ENCODE results near the gene TBC1D21. TPM values are rescaled to one million over a fixed set of nuclear protein-coding genes. Genes with fewer than 3 reads are reported as not detected.

The TBC1D21 gene
- total and polyA plus RNA-seq, 9 of the 15 experiments (the other 6 are each of a cell fraction or from before 2014, with no cell fraction given), result not detected

DNA sequence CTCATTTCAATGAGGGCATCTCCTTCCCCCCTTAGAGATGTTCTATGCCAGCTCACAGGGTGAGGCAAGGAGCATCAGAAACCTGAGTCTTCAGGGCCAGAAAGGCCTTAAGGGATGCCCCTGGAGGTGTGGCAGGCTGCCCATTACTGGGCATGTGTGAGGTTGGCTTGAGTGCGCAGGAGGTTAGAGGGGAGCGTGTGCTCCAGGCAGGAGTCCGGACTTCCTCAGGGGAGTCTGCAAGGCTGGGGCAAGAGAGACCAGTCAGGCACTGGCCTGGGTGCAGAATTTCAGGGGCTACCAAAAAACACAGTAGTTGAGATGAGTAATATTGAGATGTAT is 54.8 kb downstream of the TBC1D21 start (continued):
- TF ChIP-seq JUND (IDR thresholded peaks at IDR 0.05; ENCODE audit: borderline replicate concordance, low read depth, low read length) (no peak), JUND (tag; IDR thresholded peaks at IDR 0.05; ENCODE audit: borderline replicate concordance, low read depth, low read length) (no peak), POLR2A (conservative IDR thresholded peaks at IDR 0.05) (no peak), ZKSCAN8 (CRISPR knock-in tag; IDR thresholded peaks at IDR 0.05) (no peak)
- TF ChIP-seq, protein P1, sequence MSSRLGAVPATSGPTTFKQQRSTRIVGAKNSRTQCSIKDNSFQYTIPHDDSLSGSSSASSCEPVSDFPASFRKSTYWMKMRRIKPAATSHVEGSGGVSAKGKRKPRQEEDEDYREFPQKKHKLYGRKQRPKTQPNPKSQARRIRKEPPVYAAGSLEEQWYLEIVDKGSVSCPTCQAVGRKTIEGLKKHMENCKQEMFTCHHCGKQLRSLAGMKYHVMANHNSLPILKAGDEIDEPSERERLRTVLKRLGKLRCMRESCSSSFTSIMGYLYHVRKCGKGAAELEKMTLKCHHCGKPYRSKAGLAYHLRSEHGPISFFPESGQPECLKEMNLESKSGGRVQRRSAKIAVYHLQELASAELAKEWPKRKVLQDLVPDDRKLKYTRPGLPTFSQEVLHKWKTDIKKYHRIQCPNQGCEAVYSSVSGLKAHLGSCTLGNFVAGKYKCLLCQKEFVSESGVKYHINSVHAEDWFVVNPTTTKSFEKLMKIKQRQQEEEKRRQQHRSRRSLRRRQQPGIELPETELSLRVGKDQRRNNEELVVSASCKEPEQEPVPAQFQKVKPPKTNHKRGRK (tag; IDR thresholded peaks at IDR 0.05), result no peak

DNA sequence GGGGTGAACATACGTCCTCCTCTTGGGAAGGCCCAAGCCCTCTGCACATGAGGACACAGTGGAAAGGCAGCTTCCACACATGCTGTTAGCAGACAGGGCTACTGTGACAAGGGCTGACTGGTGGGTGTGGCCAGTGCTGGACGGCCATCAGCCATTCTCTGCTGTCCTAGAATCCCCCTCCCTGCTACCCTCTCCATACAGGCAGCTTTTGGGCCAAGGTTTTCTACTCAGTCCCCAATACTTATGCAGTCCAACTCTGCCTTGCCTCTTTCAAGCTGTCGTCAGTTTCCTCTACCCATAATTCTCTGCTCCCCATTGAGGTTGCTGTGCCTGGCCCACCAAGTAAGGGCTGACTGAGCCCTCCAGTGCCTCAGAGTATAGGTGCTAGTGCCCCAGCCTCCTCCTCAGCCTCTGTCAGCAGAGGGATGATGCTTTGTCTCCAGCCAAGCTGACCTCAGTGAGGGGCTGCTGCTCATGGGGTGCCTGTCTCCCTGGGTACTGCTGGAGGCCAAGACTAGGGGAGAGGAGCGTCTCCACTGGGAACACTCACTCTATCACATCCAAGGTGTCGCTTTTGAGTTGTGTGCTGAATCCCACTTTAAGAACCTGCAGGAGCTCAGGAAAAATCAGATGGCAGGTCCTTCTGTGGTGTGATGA is 55.7 kb downstream of the TBC1D21 start:
- Histone ChIP-seq H3K9ac (ENCODE audit: insufficient read depth in 1 of 2, low read depth in 2 of 2, low read length in 2 of 2) (no peak overlapping the region), H3K9me3 (replicated peaks; ENCODE audit: control insufficient read depth, insufficient read depth, low read depth, low read length) (no peaks in the 10 kb centered on the region), H3K9me1 (ENCODE audit: control insufficient read depth, insufficient read depth, low read length) (no peaks in the 10 kb centered on the region), H3K27me3 (ENCODE audit: control insufficient read depth in 2 of 2, insufficient read depth in 2 of 2, low read length in 2 of 2) (peaks cover 6 to 62% of the 10 kb centered on the region in 2 experiments; a peak in 4 of 5 replicates), H3K27ac (ENCODE audit: extremely low read depth, low read depth, low read length) (no peak overlapping the region), H3K4me1 (replicated peaks in 1 of 2; ENCODE audit: control insufficient read depth in 2 of 2, insufficient read depth in 2 of 2, low read length in 2 of 2) (peaks cover 4 to 22% of the 10 kb centered on the region in 2 experiments; a peak in 3 of 5 replicates), H2AFZ (ENCODE audit: low read depth, low read length) (no peak overlapping the region), H3K36me3 (ENCODE audit: control insufficient read depth, insufficient read depth, low read length) (no peaks in the 10 kb centered on the region), H3K4me3 (no peak overlapping the region), H3K79me2 (ENCODE audit: control insufficient read depth, insufficient read depth, low read length) (no peaks in the 10 kb centered on the region), H4K20me1 (replicated peaks; ENCODE audit: control insufficient read depth, insufficient read depth, low read length) (0 out of 2 replicates have a peak, but pooled peaks cover 3% of the 10 kb centered on the region), H3K4me2 (ENCODE audit: insufficient read depth, low read length) (no peak overlapping the region)
- in situ Hi-C loops (cut with MboI) (no loop called here), intact Hi-C loops (cut with micrococcal nuclease) (no loop called here)
- TF ChIP-seq TAL1 (IDR thresholded peaks at IDR 0.05) (no peak), ZNF589 (CRISPR knock-in tag; IDR thresholded peaks at IDR 0.05; ENCODE audit: low read depth) (no peak), ERF (CRISPR knock-in tag; IDR thresholded peaks at IDR 0.05) (no peak), MEF2A (IDR thresholded peaks at IDR 0.05; ENCODE audit: control insufficient read depth, low read depth, low read length) (no peak), ZNF76 (CRISPR knock-in tag; IDR thresholded peaks at IDR 0.05; ENCODE audit: borderline replicate concordance) (no peak)
- TF ChIP-seq, protein P2, sequence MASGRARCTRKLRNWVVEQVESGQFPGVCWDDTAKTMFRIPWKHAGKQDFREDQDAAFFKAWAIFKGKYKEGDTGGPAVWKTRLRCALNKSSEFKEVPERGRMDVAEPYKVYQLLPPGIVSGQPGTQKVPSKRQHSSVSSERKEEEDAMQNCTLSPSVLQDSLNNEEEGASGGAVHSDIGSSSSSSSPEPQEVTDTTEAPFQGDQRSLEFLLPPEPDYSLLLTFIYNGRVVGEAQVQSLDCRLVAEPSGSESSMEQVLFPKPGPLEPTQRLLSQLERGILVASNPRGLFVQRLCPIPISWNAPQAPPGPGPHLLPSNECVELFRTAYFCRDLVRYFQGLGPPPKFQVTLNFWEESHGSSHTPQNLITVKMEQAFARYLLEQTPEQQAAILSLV (tag; IDR thresholded peaks at IDR 0.05), result no peak
- FAIRE-seq, result no peak
- peak in 1 of 4 experiments; percentile 19 for DNase-seq (ENCODE audit: extremely low read depth in 1 of 4, low spot score in 3 of 4)
- no TSS peak for BruUV-seq (replicated peaks)
- ChIA-PET CTCF (ENCODE audit: low intra/inter-chr PET ratio) (no interaction called here), POLR2A (interaction anchor here (0.5 to 0.7 kb wide), 3 partner anchors 9 to 488 kb away, joined by 3 to 4 read pairs (median 3); no protein-coding TSS in a partner anchor)
- WGBS (ENCODE audit: insufficient coverage, low coverage, missing lambda C conversion rate), result 2% methylated on average over 5 of the region's 5 CpGs
- no peak for ATAC-seq

Measured in K562 (cell line).